SK-N-MC (cell line): Measurements from ENCODE around the gene ABHD15.

Experiments
- EZH2 ChIP-seq: fragments of 200-600 bp; sonication (generic); IDR thresholded peaks from one replicate; pipeline ENCODE4 v1.6.1; 2017; ENCODE audit warnings: antibody characterized with exemption
- FOXP2 ChIP-seq: optimal IDR thresholded peaks from 2 replicates; pipeline ENCODE3; 2011; ENCODE audit warnings: mild to moderate bottlenecking, moderate library complexity; ENCODE audit not compliant: insufficient read depth; ENCODE audit errors: extremely low read length, control extremely low read depth
- POLR2AphosphoS5 ChIP-seq: IDR thresholded peaks from 2 replicates; pipeline ENCODE4 v1.6.1; 2012; ENCODE audit warnings: mild to moderate bottlenecking, low read depth, low read length, borderline replicate concordance

- TF ChIP-seq EZH2: no peak
- no peak for TF ChIP-seq POLR2AphosphoS5
- no peak for TF ChIP-seq FOXP2
These were observed 45.2 kb upstream of the ABHD15 start for GRCh38 chr17:29612094-29612403.
